GM21737 (cell line): ENCODE measurements around the gene SPTSSA.
"Not testable (repeated sequence)": the region's sequence is repeated elsewhere in the genome, so short reads cannot be mapped to it uniquely, and the experiment has no call there.

Source experiments
- ATAC-seq: cut with Tn5 transposase; IDR thresholded peaks from one replicate; pipeline ENCODE4 v1.9.1; 2021; ENCODE audit warnings: mild to moderate bottlenecking, moderate library complexity; ENCODE audit not compliant: unreplicated experiment

The SPTSSA gene

GRCh38 chr14:34428102-34428466 is 34.0 kb downstream of the SPTSSA start:
- not testable (repeated sequence) for ATAC-seq

GRCh38 chr14:34426313-34427295 is 35.4 kb downstream of the SPTSSA start:
- no peak for ATAC-seq

DNA sequence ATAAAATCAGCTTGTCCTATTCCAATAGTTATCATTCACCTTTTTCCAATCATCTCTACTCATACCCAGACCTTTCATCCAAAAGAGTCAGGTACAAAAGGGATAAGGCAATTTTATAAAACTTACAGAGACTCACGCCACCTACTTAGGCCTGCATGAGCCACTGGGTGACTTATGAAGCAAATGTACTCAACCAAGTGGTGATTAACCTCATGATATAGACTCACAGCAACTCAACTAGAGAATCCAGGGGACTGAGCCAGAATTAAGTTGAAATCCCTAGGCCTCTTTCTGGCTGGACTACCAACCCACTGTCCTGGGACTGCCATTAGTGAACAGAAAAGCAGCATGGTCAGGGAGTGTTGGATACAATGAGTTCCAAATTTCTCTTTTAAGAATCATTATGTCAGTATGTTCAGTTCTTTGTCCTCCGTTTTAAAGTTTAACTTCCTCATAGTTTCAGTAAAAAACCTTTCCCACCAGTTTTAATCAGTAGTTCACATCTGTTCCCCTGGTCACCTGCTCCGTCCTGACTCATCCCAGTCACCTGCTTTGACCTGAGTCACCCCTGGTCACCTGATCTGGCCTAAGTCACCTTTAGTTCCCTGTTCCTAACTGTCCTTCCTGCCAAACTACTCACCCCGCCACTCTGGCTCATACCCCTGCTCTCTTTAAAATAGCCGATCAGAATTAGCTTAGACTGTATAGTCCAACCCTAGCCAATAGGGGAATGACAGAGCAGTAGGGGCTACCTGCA is 36.8 kb downstream of the SPTSSA start:
- no peak for ATAC-seq

DNA sequence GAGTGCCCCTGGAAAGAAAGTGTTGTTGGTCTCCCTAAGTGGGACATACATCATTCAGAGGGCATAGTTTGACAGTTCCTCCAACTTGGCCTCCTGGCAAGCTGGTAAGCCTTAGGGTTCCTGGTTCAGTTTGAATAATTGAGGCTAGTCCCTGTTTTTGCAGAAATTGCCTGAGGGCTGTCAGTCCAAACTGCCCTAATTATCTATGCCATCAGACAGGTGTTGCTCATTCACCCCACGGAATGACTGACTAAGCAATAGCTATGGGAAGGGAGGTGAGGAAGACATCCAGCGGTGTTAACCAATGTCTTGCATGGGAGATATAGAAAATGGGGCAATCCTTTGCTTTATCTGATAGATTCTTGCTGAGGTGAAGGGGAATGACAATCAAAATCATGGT is 37.6 kb downstream of the SPTSSA start:
- no peak for ATAC-seq

DNA sequence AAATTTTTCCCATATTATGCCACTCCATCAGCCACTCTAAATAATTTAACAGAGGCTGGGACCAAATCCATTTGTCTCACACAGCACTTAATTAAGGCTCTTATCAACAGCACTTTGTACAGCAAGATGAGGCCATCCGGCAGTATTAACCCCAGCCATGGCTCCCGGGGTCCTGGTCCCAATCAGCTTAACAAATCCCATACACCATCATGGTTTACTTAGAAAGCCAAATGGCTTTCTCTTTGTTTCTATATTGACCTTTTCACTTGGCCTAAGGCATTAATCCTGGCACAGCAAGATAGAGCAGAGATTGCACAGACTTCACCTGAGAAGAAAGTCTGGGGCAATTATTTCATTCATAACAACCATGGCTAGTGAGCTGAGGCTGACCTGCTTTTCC is 38.6 kb downstream of the SPTSSA start:
- no peak for ATAC-seq

DNA sequence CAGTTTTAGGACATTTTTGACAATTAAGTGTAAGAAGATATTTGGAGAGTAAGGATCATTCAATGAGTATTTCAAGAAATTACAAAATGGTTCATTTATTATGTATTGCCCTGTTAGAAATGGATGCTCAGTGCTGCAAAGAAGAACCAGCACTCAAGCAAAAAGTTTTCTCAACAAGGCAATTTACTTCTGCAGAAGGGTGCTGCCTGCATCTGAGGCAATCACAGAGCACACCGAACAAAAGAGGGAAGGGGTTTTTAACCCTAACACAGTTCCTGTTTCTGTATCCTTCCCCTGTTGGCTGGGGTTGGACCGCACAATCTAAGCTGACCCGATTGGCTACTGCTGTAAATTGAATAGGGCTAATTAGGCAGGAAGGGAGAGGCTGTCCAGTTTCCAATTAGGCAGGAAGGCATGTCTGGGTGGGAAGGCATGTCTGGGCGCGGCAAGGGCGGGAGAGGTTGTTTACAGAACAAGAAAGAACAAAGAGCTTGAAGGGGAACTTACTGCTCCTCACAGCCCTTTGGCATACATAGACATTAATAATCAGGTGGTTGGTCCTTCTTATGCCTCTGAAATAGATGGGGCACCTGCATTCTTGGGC is 41.4 kb downstream of the SPTSSA start:
- no peak for ATAC-seq

- no peak for ATAC-seq
Measured at GRCh38 chr14:34409721-34410120, 52.3 kb downstream of the SPTSSA start.

GRCh38 chr14:34407951-34408350 is 54.1 kb downstream of the SPTSSA start:
- no peak for ATAC-seq

- no peak for ATAC-seq
Measured at GRCh38 chr14:34404416-34404815, 57.6 kb downstream of the SPTSSA start.

GRCh38 chr14:34403646-34404045 is 58.4 kb downstream of the SPTSSA start:
- no peak for ATAC-seq

DNA sequence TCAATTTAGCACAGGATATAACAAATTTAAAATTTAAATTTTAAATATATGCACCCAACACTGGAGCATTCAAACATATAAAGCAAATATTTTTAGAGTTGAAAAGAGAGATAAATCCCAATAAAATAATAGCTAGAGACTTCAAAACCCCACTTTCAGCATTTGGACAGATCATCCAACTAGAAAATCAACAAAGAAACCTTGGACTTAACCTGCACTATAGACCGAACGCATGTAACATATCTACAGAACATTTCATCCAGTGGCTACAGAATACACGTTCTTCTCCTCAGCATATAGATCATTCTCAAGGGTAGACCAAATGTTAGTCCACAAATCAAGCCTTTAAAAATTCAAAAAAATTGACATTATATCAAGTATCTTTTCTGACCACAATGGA is 64.0 kb downstream of the SPTSSA start:
- ATAC-seq, result no peak

DNA sequence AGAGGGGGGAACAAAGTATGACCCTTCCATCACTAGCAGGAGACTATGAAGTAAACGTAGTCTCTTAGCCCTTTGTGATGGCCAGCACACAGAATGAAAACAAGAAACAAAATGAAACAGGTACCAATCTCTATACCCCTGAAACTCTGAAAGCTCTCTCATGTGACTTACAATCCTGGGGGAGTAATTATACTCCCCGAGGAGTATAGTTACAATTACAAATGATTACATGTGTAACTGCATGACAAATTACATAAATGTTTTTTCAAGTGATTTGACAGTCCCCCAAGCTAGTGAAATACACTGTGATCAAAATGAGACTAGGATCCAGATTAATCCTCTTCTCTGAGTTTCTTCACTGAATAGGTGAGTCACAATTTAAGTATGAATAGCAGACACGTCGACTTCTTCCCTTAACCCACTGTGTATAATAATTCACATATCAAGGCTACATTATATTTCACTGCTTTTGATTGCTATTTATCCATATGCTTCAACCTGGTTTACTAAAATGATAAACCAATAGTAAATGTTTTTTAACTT is 74.0 kb downstream of the SPTSSA start:
- ATAC-seq, result no peak

- no peak for ATAC-seq
Measured at GRCh38 chr14:34386865-34387485, 75.1 kb downstream of the SPTSSA start.

GRCh38 chr14:34385881-34386280 is 76.2 kb downstream of the SPTSSA start:
- not testable (repeated sequence) for ATAC-seq

DNA sequence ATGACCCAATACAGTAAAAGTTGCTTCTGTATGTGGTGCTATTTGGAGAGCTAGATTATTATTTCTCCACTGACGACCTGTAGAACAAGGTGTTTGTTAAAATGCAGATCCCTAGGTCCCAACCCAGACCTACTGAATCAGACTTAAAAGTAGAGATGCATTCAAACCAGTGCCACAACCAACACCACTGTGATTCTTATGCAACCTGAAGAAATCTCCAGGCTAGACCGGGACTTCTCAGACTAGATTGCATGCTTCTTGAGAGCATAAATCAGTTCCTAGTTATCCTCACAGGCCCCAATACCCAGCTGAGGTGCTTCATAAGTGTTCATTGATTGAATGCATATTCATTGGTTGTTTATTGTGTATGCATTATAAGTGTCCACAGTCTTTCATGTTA is 78.2 kb downstream of the SPTSSA start:
- no peak for ATAC-seq
